ENCODE measurements around the gene TRNAU1AP. TPM values are rescaled to one million over a fixed set of nuclear protein-coding genes. Genes with fewer than 3 reads are reported as not detected.
"Not testable (repeated sequence)": the region's sequence is repeated elsewhere in the genome, so short reads cannot be mapped to it uniquely, and the experiment has no call there.

Gene TRNAU1AP
- total RNA-seq, 1 donor from 2014 or later, result 42.0 TPM

DNA sequence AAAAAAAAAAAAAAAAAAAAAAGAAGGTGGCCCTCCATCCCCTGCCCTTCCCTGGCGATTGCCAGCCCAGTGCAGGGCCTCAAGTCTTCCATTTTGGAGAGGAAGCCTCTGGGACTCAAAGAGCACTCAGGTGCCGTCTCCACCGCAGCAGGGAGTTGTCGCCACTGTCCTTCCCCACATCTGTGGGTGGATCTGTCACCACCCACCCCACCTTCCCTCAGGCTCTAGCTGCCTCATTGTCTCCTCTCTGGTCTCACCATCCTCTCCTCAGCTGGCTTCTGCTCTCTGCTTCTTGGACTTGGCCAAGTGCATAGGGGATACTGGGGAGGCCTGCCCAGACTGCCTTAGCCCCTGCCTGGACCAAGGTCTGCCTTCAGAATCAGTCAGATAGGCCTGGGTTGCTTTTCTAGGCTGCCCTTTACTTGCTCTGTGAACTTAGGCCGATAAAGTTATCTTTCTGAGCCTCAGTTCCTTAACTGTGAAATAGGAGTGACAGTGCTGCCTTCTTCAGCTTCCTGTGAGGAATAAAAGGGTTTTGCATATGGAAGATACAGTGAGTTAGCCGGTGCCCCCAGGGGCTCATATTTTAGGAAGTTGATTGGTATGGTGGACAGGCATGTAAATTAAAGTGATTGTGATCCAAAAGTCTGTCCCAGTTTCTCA, 31.3 kb upstream of the TRNAU1AP start:
- no peak for DNase-seq
- ChIA-PET POLR2A (interaction anchor here (0.6 to 1.4 kb wide), 3 partner anchors 17 to 117 kb away, joined by 3 to 4 read pairs (median 3); no protein-coding TSS in a partner anchor), CTCF (no interaction called here)
- Mint-ChIP-seq H3K4me1 (peaks cover 28% of the 10 kb centered on the region), H3K36me3 (ENCODE audit: low read depth) (peaks cover 23% of the 10 kb centered on the region), H3K27ac (no peak overlapping the region), H3K27me3 (no peaks in the 10 kb centered on the region), H3K4me3 (no peak overlapping the region), H3K9me3 (no peaks in the 10 kb centered on the region)
- TF ChIP-seq, protein P1, sequence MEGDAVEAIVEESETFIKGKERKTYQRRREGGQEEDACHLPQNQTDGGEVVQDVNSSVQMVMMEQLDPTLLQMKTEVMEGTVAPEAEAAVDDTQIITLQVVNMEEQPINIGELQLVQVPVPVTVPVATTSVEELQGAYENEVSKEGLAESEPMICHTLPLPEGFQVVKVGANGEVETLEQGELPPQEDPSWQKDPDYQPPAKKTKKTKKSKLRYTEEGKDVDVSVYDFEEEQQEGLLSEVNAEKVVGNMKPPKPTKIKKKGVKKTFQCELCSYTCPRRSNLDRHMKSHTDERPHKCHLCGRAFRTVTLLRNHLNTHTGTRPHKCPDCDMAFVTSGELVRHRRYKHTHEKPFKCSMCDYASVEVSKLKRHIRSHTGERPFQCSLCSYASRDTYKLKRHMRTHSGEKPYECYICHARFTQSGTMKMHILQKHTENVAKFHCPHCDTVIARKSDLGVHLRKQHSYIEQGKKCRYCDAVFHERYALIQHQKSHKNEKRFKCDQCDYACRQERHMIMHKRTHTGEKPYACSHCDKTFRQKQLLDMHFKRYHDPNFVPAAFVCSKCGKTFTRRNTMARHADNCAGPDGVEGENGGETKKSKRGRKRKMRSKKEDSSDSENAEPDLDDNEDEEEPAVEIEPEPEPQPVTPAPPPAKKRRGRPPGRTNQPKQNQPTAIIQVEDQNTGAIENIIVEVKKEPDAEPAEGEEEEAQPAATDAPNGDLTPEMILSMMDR (IDR thresholded peaks at IDR 0.05), result no peak
- ATAC-seq (ENCODE audit: low read depth), result no peak
- intact Hi-C loops (cut with micrococcal nuclease), result no loop called here

DNA sequence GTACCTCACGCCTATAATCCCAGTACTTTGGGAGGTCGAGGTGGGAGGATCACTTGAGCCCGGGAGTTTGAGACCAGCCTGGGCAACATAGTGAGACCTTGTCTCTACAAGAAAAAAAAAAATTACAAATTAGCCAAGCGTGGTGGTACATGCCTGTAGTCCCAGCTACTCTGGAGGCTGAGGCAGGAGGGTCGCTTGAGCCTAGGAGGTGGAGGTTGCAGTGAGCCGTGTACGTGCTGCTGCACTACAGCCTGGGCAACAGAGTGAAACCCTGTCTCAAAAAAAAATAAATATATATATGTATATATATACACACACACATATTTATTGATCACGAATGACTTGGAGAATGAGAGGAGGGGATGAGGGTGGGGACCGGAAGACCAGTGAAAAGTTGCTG, 30.3 kb upstream of the TRNAU1AP start:
- H3K4me1 Mint-ChIP-seq, result peaks cover 23% of the 10 kb centered on the region
- POLR2A ChIA-PET, result interaction anchor here (1.4 kb wide), 1 partner anchor 58 kb away, joined by 3 read pairs; no protein-coding TSS in a partner anchor
- CTCF ChIA-PET, result not testable (repeated sequence)

DNA sequence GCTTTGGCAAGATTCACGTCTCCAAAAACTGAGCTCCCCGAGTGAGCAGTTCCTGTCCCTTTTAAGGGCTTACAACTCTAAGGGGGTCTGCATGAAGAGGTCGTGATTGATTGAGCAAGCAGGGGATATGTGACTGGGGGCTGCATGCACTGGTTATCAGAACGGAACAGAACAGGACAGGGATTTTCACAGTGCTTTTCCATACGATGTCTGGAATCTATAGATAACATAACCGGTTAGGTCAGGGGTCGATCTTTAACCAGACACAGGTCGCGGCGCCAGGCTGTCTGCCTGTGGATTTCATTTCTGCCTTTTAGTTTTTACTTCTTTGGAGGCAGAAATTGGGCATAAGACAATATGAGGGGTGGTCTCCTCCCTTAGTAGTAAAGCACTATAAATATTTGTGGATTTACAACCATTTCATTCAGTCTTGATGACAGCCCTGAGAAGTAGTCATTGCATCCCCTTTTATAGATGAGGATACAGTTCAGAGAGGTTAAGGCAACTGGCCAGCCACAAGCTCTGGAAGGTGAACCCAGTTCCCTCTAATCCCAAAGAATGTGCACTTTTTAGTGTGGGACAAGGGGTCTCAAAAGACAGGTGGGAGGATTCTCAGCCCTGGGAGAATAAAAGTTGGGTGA, 27.8 kb upstream of the TRNAU1AP start:
- H3K4me1 Mint-ChIP-seq; H3K4me3 Mint-ChIP-seq; H3K27me3 Mint-ChIP-seq; H3K27ac Mint-ChIP-seq; ATAC-seq (ENCODE audit: low read depth); intact Hi-C loops (cut with micrococcal nuclease); DNase-seq; H3K9me3 Mint-ChIP-seq: not testable (repeated sequence)
- H3K36me3 Mint-ChIP-seq (ENCODE audit: low read depth), result peaks cover 22% of the 10 kb centered on the region
- ChIA-PET CTCF (interaction anchor here (1.0 kb wide), 1 partner anchor 352 kb away, joined by 4 read pairs; no protein-coding TSS in a partner anchor), POLR2A (interaction anchor here (2.1 kb wide), 1 partner anchor 56 kb away, joined by 9 read pairs; no protein-coding TSS in a partner anchor)

More for the DNA sequence above, 30.3 kb upstream of the TRNAU1AP start:
- H3K27me3 Mint-ChIP-seq; DNase-seq; intact Hi-C loops (cut with micrococcal nuclease); H3K4me3 Mint-ChIP-seq; H3K27ac Mint-ChIP-seq; ATAC-seq (ENCODE audit: low read depth); H3K9me3 Mint-ChIP-seq: not testable (repeated sequence)
- H3K36me3 Mint-ChIP-seq (ENCODE audit: low read depth), result peaks cover 19% of the 10 kb centered on the region

DNA sequence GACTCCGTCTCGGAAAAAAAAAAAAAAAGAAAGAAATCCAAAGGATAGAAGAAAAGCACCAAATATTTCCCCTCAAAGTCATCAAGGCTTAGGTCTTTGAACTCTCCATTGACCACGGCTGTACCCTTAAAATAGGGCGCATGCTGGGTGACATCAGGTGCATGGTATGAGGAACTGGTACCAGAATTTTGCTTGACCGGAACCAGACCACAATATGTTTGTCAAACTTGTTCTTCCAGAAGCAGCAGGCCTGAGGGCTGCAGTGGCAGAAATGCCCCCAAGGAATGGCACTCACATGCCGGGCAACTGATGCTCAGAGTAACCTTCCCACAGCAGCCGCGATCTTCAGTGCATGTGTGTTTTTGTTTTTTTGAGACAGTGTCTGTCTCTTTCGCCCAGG, 26.0 kb upstream of the TRNAU1AP start:
- H3K36me3 Mint-ChIP-seq (ENCODE audit: low read depth), result peaks cover 31% of the 10 kb centered on the region
- intact Hi-C loops (cut with micrococcal nuclease), result no loop called here
- TF ChIP-seq, protein P1 (IDR thresholded peaks at IDR 0.05), result no peak
- peaks cover 5% of the 10 kb centered on the region for H3K4me1 Mint-ChIP-seq
- H3K9me3 Mint-ChIP-seq, result no peaks in the 10 kb centered on the region
- CTCF ChIA-PET, result no interaction called here
- H3K27ac Mint-ChIP-seq, result no peak overlapping the region
- H3K27me3 Mint-ChIP-seq, result no peaks in the 10 kb centered on the region
- no peak overlapping the region for H3K4me3 Mint-ChIP-seq
- POLR2A ChIA-PET, result no interaction called here
- DNase-seq (no peak), ATAC-seq (ENCODE audit: low read depth) (no peak)

DNA sequence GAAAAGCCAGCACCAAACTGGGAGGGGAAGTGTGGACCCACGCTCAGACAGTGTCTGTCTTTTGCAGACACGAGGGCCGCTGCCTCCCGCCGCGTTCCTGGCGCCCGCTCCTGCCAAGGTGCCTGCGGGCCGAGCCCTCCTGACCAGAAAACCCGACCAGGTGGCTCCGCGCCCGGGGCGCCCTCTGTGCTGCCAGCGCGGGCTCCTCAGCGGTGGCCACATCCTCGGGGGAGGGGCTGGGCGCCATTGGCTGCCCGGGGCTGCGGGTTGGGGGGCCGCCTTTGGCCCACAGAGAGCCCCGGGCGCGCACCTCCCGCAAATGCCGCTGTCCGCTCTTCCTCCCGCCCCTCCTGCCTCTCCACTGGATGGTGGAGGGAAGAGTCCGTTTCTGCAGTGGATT, 22.4 kb upstream of the TRNAU1AP start:
- CTCF ChIA-PET, result no interaction called here

More for the DNA sequence above, 22.4 kb upstream of the TRNAU1AP start:
- no peaks in the 10 kb centered on the region for H3K9me3 Mint-ChIP-seq
- TF ChIP-seq, protein P1 (IDR thresholded peaks at IDR 0.05), result no peak
- DNase-seq, result no peak
- H3K4me1 Mint-ChIP-seq, result no peaks in the 10 kb centered on the region
- H3K27ac Mint-ChIP-seq, result no peak overlapping the region
- POLR2A ChIA-PET, result interaction anchor here (0.5 to 0.9 kb wide), 4 partner anchors 14 to 207 kb away, joined by 3 to 7 read pairs (median 4); partner anchors contain the start of gene YTHDF2
- H3K36me3 Mint-ChIP-seq (ENCODE audit: low read depth), result peaks cover 34% of the 10 kb centered on the region
- ATAC-seq (ENCODE audit: low read depth), result no peak
- H3K27me3 Mint-ChIP-seq, result no peaks in the 10 kb centered on the region
- intact Hi-C loops (cut with micrococcal nuclease), result no loop called here
- no peak overlapping the region for H3K4me3 Mint-ChIP-seq
